HepG2 (cell line): ENCODE measurements around the gene MIA2. TPM values are rescaled to one million over a fixed set of nuclear protein-coding genes. Genes with fewer than 3 reads are reported as not detected.
A peak's percentile ranks its signal among the peaks of the same experiment; 100 is the strongest.
"Not testable (repeated sequence)": the region's sequence is repeated elsewhere in the genome, so short reads cannot be mapped to it uniquely, and the experiment has no call there.

Experiments used
- GABPA ChIP-seq, 2 experiments: IDR thresholded peaks; 2 replicates each; pipeline ENCODE4 v1.6.1; 2011 to 2016; ENCODE audit warnings: low read depth in 2 of 2, low read length in 1 of 2, missing biosample characterization in 1 of 2, missing genetic modification characterization in 1 of 2
- HMGXB4 ChIP-seq, 2 experiments: sonication (generic) in 1 of 2; formaldehyde crosslinking in 1 of 2; IDR thresholded peaks; 2 replicates each; pipeline versions ENCODE4 v1.4.0 to v1.6.1; 2018 to 2020; ENCODE audit warnings: missing genetic modification reagents in 2 of 2, borderline replicate concordance in 1 of 2, low read depth in 1 of 2, mild to moderate bottlenecking in 1 of 2, missing biosample characterization in 1 of 2
- KLF6 ChIP-seq: IDR thresholded peaks from 2 replicates; pipeline ENCODE4 v1.8.0; 2016; ENCODE audit warnings: missing biosample characterization, missing genetic modification reagents
- MAF1 ChIP-seq: sonication (generic); formaldehyde crosslinking; IDR thresholded peaks from 2 replicates; pipeline ENCODE4 v1.5.0; 2020; ENCODE audit warnings: missing genetic modification reagents, borderline replicate concordance
- NR2F6 ChIP-seq, 2 experiments: IDR thresholded peaks; 2 replicates each; pipeline ENCODE4 v1.6.1; 2016; ENCODE audit warnings: antibody characterized with exemption in 1 of 2, mild to moderate bottlenecking in 1 of 2
- SAFB2 ChIP-seq: sonication (generic); formaldehyde crosslinking; IDR thresholded peaks from 2 replicates; pipeline ENCODE4 v1.5.1; 2020; ENCODE audit warnings: missing genetic modification reagents, low read depth, mild to moderate bottlenecking, borderline replicate concordance
- STAG1 ChIP-seq: sonication (generic); formaldehyde crosslinking; IDR thresholded peaks from 2 replicates; pipeline ENCODE4 v1.4.0; 2020; ENCODE audit warnings: missing genetic modification reagents
- STAT5B ChIP-seq: sonication (generic); formaldehyde crosslinking; IDR thresholded peaks from 2 replicates; pipeline ENCODE4 v1.4.0; 2020; ENCODE audit warnings: missing genetic modification reagents
- TFE3 ChIP-seq: IDR thresholded peaks from 2 replicates; pipeline ENCODE4 v1.6.1; 2016
- ZKSCAN1 ChIP-seq: fragments of 150-350 bp; IDR thresholded peaks from 2 replicates; pipeline ENCODE4 v1.6.1; 2014; ENCODE audit warnings: low read length
- ZKSCAN8 ChIP-seq: IDR thresholded peaks from 2 replicates; pipeline ENCODE4 v1.6.1; 2016; ENCODE audit warnings: borderline replicate concordance, missing genetic modification reagents, missing compliant biosample characterization
- ZNF136 ChIP-seq: sonication (generic); formaldehyde crosslinking; IDR thresholded peaks from 2 replicates; pipeline ENCODE4 v1.8.1; 2022; ENCODE audit warnings: low read depth, mild to moderate bottlenecking, moderate library complexity, missing genetic modification reagents
- ZNF274 ChIP-seq: sonication (generic); formaldehyde crosslinking; IDR thresholded peaks from 2 replicates; pipeline ENCODE4 v1.5.1; 2020; ENCODE audit warnings: mild to moderate bottlenecking, missing genetic modification reagents
- ZNF331 ChIP-seq: sonication (generic); formaldehyde crosslinking; IDR thresholded peaks from 2 replicates; pipeline ENCODE4 v1.4.0; 2020; ENCODE audit warnings: missing genetic modification reagents
- ZNF414 ChIP-seq: sonication (generic); formaldehyde crosslinking; IDR thresholded peaks from 2 replicates; pipeline ENCODE4 v1.5.0; 2020; ENCODE audit warnings: missing genetic modification reagents
- ZNF512 ChIP-seq: sonication (generic); formaldehyde crosslinking; IDR thresholded peaks from 2 replicates; pipeline ENCODE4 v1.4.0; 2020; ENCODE audit warnings: mild to moderate bottlenecking, missing genetic modification reagents
- ZNF614 ChIP-seq: IDR thresholded peaks from 2 replicates; pipeline ENCODE4 v1.6.1; 2018; ENCODE audit warnings: missing biosample characterization, missing genetic modification reagents, inconsistent platforms, borderline replicate concordance
- ZNF709 ChIP-seq: sonication (generic); formaldehyde crosslinking; IDR thresholded peaks from 2 replicates; pipeline ENCODE4 v1.5.0; 2020; ENCODE audit warnings: mild to moderate bottlenecking, missing genetic modification reagents
- ZNF770 ChIP-seq: sonication (generic); formaldehyde crosslinking; IDR thresholded peaks from 2 replicates; pipeline ENCODE4 v1.5.0; 2020; ENCODE audit warnings: mild to moderate bottlenecking, missing genetic modification reagents
- polyA plus RNA-seq, 8 experiments: library from polyadenylated mRNA; depleted of rRNA in 3 of 8; stranded (reverse) in 7 of 8; unstranded in 1 of 8; fragments of >200 nt; fragmentation: Illumina TruSeq in 4 of 8; extraction: Trizol in 4 of 8; gene quantifications; 2 replicates each; pipeline versions ENCODE4 v1.2.1 to v1.2.3, GENCODE V29; 2011 to 2016; ENCODE audit warnings: low read depth in 4 of 8, missing spikeins in 1 of 8, mixed read lengths in 1 of 8; ENCODE audit not compliant: insufficient read depth in 1 of 8
- total RNA-seq, 5 experiments: library from RNA; depleted of rRNA; stranded (reverse); fragments of >200 nt; fragmentation: Illumina TruSeq; extraction: Trizol; gene quantifications; 2 replicates each; pipeline ENCODE4 v1.2.3, GENCODE V29; 2016; ENCODE audit warnings: low read depth in 1 of 5

Gene MIA2
- total and polyA plus RNA-seq, 2 of the 13 experiments (the other 11 are each of a cell fraction or from before 2014, with no cell fraction given): 134 to 158 TPM

- TF ChIP-seq ZNF512 (CRISPR knock-in tag) (0 out of 2 replicates have a peak, but pooled peaks have one; percentile 44), STAT5B (CRISPR knock-in tag) (0 out of 2 replicates have a peak, but pooled peaks have one; percentile 64), HMGXB4 (CRISPR knock-in tag; IDR thresholded peaks at IDR 0.05; ENCODE audit: borderline replicate concordance in 1 of 2, low read depth in 1 of 2) (peak; percentile 81 to 83; a peak in 3 of 4 replicates), KLF6 (CRISPR knock-in tag) (0 out of 2 replicates have a peak, but pooled peaks have one; percentile 72), ZNF274 (CRISPR knock-in tag) (peak; percentile 18; the same call in 1 of the 2 replicates), ZNF770 (peak; percentile 39; the same call in 1 of the 2 replicates), ZNF709 (CRISPR knock-in tag) (0 out of 2 replicates have a peak, but pooled peaks have one; percentile 39), SAFB2 (CRISPR knock-in tag) (0 out of 2 replicates have a peak, but pooled peaks have one; percentile 36), STAG1 (CRISPR knock-in tag) (peak; percentile 96), ZKSCAN8 (peak; percentile 53; the same call in 1 of the 2 replicates), TFE3 (CRISPR knock-in tag) (peak; percentile 32; the same call in 1 of the 2 replicates), NR2F6 (IDR thresholded peaks at IDR 0.05) (peak; percentile 61), NR2F6 (CRISPR knock-in tag; IDR thresholded peaks at IDR 0.05) (peak; percentile 43; the same call in 1 of the 2 replicates), GABPA (CRISPR knock-in tag; IDR thresholded peaks at IDR 0.05; ENCODE audit: low read depth) (peak; percentile 21; the same call in 1 of the 2 replicates), ZNF414 (CRISPR knock-in tag) (peak; percentile 90; the same call in 1 of the 2 replicates), ZNF614 (CRISPR knock-in tag) (peak; percentile 79; the same call in 1 of the 2 replicates), MAF1 (CRISPR knock-in tag) (0 out of 2 replicates have a peak, but pooled peaks have one; percentile 8), ZNF136 (CRISPR knock-in tag) (peak; percentile 82; the same call in 1 of the 2 replicates), ZNF331 (CRISPR knock-in tag) (peak; percentile 79; the same call in 1 of the 2 replicates), ZKSCAN1 (peak; percentile 98)
- TF ChIP-seq GABPA (IDR thresholded peaks at IDR 0.05; ENCODE audit: low read depth, low read length): not testable (repeated sequence)
Measured at GRCh38 chr14:39231751-39232553, 1.8 kb upstream of the MIA2 start (continued).
